ENCODE data around the gene SERINC4. TPM values are rescaled to one million over a fixed set of nuclear protein-coding genes. Genes with fewer than 3 reads are reported as not detected.
A peak's percentile ranks its signal among the peaks of the same experiment; 100 is the strongest.

Gene SERINC4
- total RNA-seq, 2 donors from 2014 or later, result 0.18 TPM; not detected in 1

- TF ChIP-seq CTCF (conservative IDR thresholded peaks at IDR 0.05), result no peak
These were observed 36.1 kb downstream of the SERINC4 start for GRCh38 chr15:43763819-43764446.

GRCh38 chr15:43762824-43763223 is 37.2 kb downstream of the SERINC4 start:
- H3K9me3 Mint-ChIP-seq, result no peaks in the 10 kb centered on the region
- no peak for TF ChIP-seq CTCF (conservative IDR thresholded peaks at IDR 0.05)
- no peak overlapping the region for H3K4me3 Mint-ChIP-seq
- Histone ChIP-seq H3K4me1 (ENCODE audit: control insufficient read depth, insufficient read depth, low read length) (no peaks in the 10 kb centered on the region), H3K9ac (ENCODE audit: extremely low read depth, low read length, poor library complexity, severe bottlenecking) (no peak overlapping the region), H3K9me3 (ENCODE audit: control insufficient read depth, low read length) (no peaks in the 10 kb centered on the region), H3K27me3 (ENCODE audit: control insufficient read depth, insufficient read depth, low read length, poor library complexity, severe bottlenecking) (no peaks in the 10 kb centered on the region), H3K4me3 (ENCODE audit: low read length) (no peak overlapping the region), H3K27ac (ENCODE audit: low read depth, low read length) (no peak overlapping the region), H3K36me3 (ENCODE audit: control insufficient read depth, insufficient read depth, low read length) (peaks cover 90% of the 10 kb centered on the region)
- H3K4me1 Mint-ChIP-seq, result no peaks in the 10 kb centered on the region
- DNase-seq, result no peak
- peak overlapping the region; percentile 38 for H3K27ac Mint-ChIP-seq
- H3K27me3 Mint-ChIP-seq (ENCODE audit: insufficient read depth), result no peaks in the 10 kb centered on the region
- H3K36me3 Mint-ChIP-seq (ENCODE audit: low read depth), result peaks cover 80% of the 10 kb centered on the region
- 96% methylated on average over 4 to 6 of the region's 6 CpGs for WGBS, 2 experiments (ENCODE audit: insufficient coverage in 1 of 2, insufficient read length in 1 of 2)

More at GRCh38 chr15:43763819-43764446, 36.1 kb downstream of the SERINC4 start:
- Histone ChIP-seq H3K4me1 (ENCODE audit: control insufficient read depth, insufficient read depth, low read length) (no peaks in the 10 kb centered on the region), H3K9ac (ENCODE audit: extremely low read depth, low read length, poor library complexity, severe bottlenecking) (no peak overlapping the region), H3K27me3 (ENCODE audit: control insufficient read depth, insufficient read depth, low read length, poor library complexity, severe bottlenecking) (no peaks in the 10 kb centered on the region), H3K9me3 (ENCODE audit: control insufficient read depth, low read length) (no peaks in the 10 kb centered on the region), H3K36me3 (ENCODE audit: control insufficient read depth, insufficient read depth, low read length) (peaks cover 90% of the 10 kb centered on the region), H3K4me3 (ENCODE audit: low read length) (no peak overlapping the region), H3K27ac (ENCODE audit: low read depth, low read length) (no peak overlapping the region)
- Mint-ChIP-seq H3K27ac (no peak overlapping the region), H3K4me1 (no peaks in the 10 kb centered on the region), H3K4me3 (no peak overlapping the region), H3K36me3 (ENCODE audit: low read depth) (peaks cover 85% of the 10 kb centered on the region), H3K9me3 (no peaks in the 10 kb centered on the region), H3K27me3 (ENCODE audit: insufficient read depth) (no peaks in the 10 kb centered on the region)
- DNase-seq, result no peak
- WGBS, 2 experiments (ENCODE audit: insufficient coverage in 1 of 2, insufficient read length in 1 of 2), result 92 to 100% methylated on average over 1 to 2 of the region's 2 CpGs

DNA sequence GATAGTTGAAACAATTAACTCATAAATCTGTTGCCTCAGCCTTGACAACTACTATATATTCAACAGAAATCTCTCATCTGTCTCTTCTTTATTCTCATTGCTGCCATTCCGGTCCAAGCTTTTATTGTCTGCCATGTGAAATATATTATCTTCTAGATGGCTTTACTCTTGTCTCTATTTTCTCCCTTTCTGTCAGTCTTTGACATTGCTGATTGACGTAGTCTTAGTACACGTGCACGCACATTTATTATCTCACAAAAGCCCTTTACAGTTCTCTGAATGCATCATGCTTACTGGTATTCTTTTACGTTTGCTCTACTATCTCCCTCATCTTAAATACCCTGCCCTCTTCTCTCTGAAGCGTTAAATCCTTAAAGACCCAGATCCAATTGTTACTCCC is 48.1 kb downstream of the SERINC4 start:
- peaks cover 48% of the 10 kb centered on the region for H3K36me3 Mint-ChIP-seq (ENCODE audit: low read depth)
- H3K27me3 Mint-ChIP-seq (ENCODE audit: insufficient read depth), result no peaks in the 10 kb centered on the region
- WGBS, 2 experiments (ENCODE audit: insufficient coverage in 1 of 2, insufficient read length in 1 of 2), result 86 to 90% methylated on average over 5 to 6 of the region's 6 CpGs
- Histone ChIP-seq H3K36me3 (ENCODE audit: control insufficient read depth, insufficient read depth, low read length) (peaks cover 69% of the 10 kb centered on the region), H3K27ac (ENCODE audit: low read depth, low read length) (no peak overlapping the region), H3K4me3 (ENCODE audit: low read length) (peak overlapping the region; percentile 25), H3K9me3 (ENCODE audit: control insufficient read depth, low read length) (no peaks in the 10 kb centered on the region), H3K9ac (ENCODE audit: extremely low read depth, low read length, poor library complexity, severe bottlenecking) (no peak overlapping the region), H3K4me1 (ENCODE audit: control insufficient read depth, insufficient read depth, low read length) (no peaks in the 10 kb centered on the region), H3K27me3 (ENCODE audit: control insufficient read depth, insufficient read depth, low read length, poor library complexity, severe bottlenecking) (no peaks in the 10 kb centered on the region)
- H3K4me1 Mint-ChIP-seq, result peaks cover 18% of the 10 kb centered on the region
- DNase-seq, result no peak
- H3K9me3 Mint-ChIP-seq, result no peaks in the 10 kb centered on the region
- no peak for TF ChIP-seq CTCF (conservative IDR thresholded peaks at IDR 0.05)
- no peak overlapping the region for H3K27ac Mint-ChIP-seq
- no peak overlapping the region for H3K4me3 Mint-ChIP-seq

Data from endodermal cell (in vitro differentiated cells).